ENCODE measurements around the gene GOLGB1.

GOLGB1 gene

DNA sequence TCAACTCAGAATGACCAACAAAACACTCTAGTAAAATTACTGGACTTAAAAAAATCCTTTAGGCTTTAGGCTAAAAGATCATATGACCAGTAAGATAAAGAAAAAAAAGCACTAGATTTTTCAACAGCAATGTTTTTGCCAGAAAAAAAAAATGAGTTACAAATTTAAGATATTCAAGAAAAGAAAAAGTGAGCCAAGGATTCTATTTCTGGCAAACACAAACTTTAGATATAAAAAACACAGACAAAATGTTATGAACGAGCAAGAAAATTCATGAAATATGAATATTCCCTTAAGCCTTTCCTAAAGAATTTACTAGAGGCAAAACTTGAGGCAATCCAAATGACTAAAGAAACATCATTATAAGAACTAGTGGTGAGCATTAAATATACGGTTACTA, 8.6 kb downstream of the GOLGB1 start:
- H3K4me1 ChIP-seq (ENCODE audit: low read length) = 0 out of 2 replicates have a peak, but pooled peaks cover under 1% of the 10 kb centered on the region
- no peak overlapping the region for H3K4me3 ChIP-seq (ENCODE audit: low read length)
- H2AFZ ChIP-seq (ENCODE audit: low read depth, low read length) = no peak overlapping the region
- H3K27me3 ChIP-seq (ENCODE audit: low read depth, low read length) = no peaks in the 10 kb centered on the region
- H3K79me2 ChIP-seq (ENCODE audit: low read length) = peaks cover 29% of the 10 kb centered on the region
- peaks cover 7% of the 10 kb centered on the region for H3K36me3 ChIP-seq (replicated peaks; ENCODE audit: low read depth, low read length)
- no peak for TF ChIP-seq EZH2phosphoT487 (IDR thresholded peaks at IDR 0.05; ENCODE audit: low read depth)
- TF ChIP-seq, protein P1, sequence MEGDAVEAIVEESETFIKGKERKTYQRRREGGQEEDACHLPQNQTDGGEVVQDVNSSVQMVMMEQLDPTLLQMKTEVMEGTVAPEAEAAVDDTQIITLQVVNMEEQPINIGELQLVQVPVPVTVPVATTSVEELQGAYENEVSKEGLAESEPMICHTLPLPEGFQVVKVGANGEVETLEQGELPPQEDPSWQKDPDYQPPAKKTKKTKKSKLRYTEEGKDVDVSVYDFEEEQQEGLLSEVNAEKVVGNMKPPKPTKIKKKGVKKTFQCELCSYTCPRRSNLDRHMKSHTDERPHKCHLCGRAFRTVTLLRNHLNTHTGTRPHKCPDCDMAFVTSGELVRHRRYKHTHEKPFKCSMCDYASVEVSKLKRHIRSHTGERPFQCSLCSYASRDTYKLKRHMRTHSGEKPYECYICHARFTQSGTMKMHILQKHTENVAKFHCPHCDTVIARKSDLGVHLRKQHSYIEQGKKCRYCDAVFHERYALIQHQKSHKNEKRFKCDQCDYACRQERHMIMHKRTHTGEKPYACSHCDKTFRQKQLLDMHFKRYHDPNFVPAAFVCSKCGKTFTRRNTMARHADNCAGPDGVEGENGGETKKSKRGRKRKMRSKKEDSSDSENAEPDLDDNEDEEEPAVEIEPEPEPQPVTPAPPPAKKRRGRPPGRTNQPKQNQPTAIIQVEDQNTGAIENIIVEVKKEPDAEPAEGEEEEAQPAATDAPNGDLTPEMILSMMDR (IDR thresholded peaks at IDR 0.05; ENCODE audit: low read depth, low read length) = no peak
- no peaks in the 10 kb centered on the region for H3K9me3 ChIP-seq (ENCODE audit: insufficient read depth, low read length)
- H3K4me2 ChIP-seq (ENCODE audit: low read length) = no peak overlapping the region
- peaks cover 14% of the 10 kb centered on the region; the same call in 1 of the 2 replicates for H4K20me1 ChIP-seq (ENCODE audit: insufficient read depth, low read length)
- H3K27ac ChIP-seq (ENCODE audit: low read length) = no peak overlapping the region
- H3K9ac ChIP-seq (ENCODE audit: low read length) = no peak overlapping the region

DNA sequence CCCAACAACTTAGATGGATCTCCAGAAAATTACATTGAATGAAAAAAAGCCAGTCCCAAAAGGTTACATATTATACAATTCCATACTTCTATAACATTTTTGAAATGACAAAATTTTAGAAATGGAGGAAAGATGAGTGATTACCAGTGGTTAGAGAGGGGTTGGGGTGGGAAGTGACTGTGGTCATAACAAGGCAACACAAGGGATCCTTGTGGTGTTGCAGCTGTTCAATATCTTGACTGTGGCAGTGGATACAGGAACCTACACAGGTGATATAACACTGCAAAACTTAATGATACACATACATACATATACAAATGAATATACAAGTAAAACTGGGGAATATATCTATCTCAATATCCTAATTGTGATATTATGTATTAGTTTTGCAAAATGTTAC, 9.6 kb downstream of the GOLGB1 start:
- Histone ChIP-seq H2AFZ (ENCODE audit: low read depth, low read length) (no peak overlapping the region), H3K4me2 (ENCODE audit: low read length) (no peak overlapping the region), H3K9ac (ENCODE audit: low read length) (no peak overlapping the region), H3K36me3 (replicated peaks; ENCODE audit: low read depth, low read length) (peaks cover 7% of the 10 kb centered on the region), H3K79me2 (ENCODE audit: low read length) (peaks cover 34% of the 10 kb centered on the region), H3K4me3 (ENCODE audit: low read length) (no peak overlapping the region), H3K27me3 (ENCODE audit: low read depth, low read length) (no peaks in the 10 kb centered on the region), H3K27ac (ENCODE audit: low read length) (no peak overlapping the region), H4K20me1 (ENCODE audit: insufficient read depth, low read length) (peaks cover 16% of the 10 kb centered on the region; the same call in 1 of the 2 replicates), H3K9me3 (ENCODE audit: insufficient read depth, low read length) (no peaks in the 10 kb centered on the region), H3K4me1 (ENCODE audit: low read length) (peaks cover 11% of the 10 kb centered on the region)
- TF ChIP-seq, protein P1 (IDR thresholded peaks at IDR 0.05; ENCODE audit: low read depth, low read length) = no peak
- no peak for TF ChIP-seq EZH2phosphoT487 (IDR thresholded peaks at IDR 0.05; ENCODE audit: low read depth)

- no peaks in the 10 kb centered on the region for H3K27me3 ChIP-seq (ENCODE audit: low read depth, low read length)
- peaks cover 7% of the 10 kb centered on the region for H3K36me3 ChIP-seq (replicated peaks; ENCODE audit: low read depth, low read length)
- no peak overlapping the region for H3K9ac ChIP-seq (ENCODE audit: low read length)
- no peak overlapping the region for H3K4me3 ChIP-seq (ENCODE audit: low read length)
- no peak overlapping the region for H3K4me2 ChIP-seq (ENCODE audit: low read length)
- peaks cover 21% of the 10 kb centered on the region; the same call in 1 of the 2 replicates for H4K20me1 ChIP-seq (ENCODE audit: insufficient read depth, low read length)
- TF ChIP-seq, protein P1 (IDR thresholded peaks at IDR 0.05; ENCODE audit: low read depth, low read length) = no peak
- no peak for TF ChIP-seq EZH2phosphoT487 (IDR thresholded peaks at IDR 0.05; ENCODE audit: low read depth)
- H3K79me2 ChIP-seq (ENCODE audit: low read length) = peaks cover 48% of the 10 kb centered on the region
- no peak overlapping the region for H3K27ac ChIP-seq (ENCODE audit: low read length)
- H2AFZ ChIP-seq (ENCODE audit: low read depth, low read length) = no peak overlapping the region
- peaks cover 14% of the 10 kb centered on the region for H3K4me1 ChIP-seq (ENCODE audit: low read length)
- H3K9me3 ChIP-seq (ENCODE audit: insufficient read depth, low read length) = no peaks in the 10 kb centered on the region
Measured at GRCh38 chr3:121737644-121738043, 11.9 kb downstream of the GOLGB1 start.

- peaks cover 22% of the 10 kb centered on the region; the same call in 1 of the 2 replicates for H4K20me1 ChIP-seq (ENCODE audit: insufficient read depth, low read length)
- H3K27me3 ChIP-seq (ENCODE audit: low read depth, low read length) = no peaks in the 10 kb centered on the region
- H2AFZ ChIP-seq (ENCODE audit: low read depth, low read length) = no peak overlapping the region
- no peak overlapping the region for H3K9ac ChIP-seq (ENCODE audit: low read length)
- H3K27ac ChIP-seq (ENCODE audit: low read length) = no peak overlapping the region
- H3K4me2 ChIP-seq (ENCODE audit: low read length) = no peak overlapping the region
- no peak overlapping the region for H3K4me3 ChIP-seq (ENCODE audit: low read length)
- H3K9me3 ChIP-seq (ENCODE audit: insufficient read depth, low read length) = no peaks in the 10 kb centered on the region
- peaks cover 14% of the 10 kb centered on the region for H3K4me1 ChIP-seq (ENCODE audit: low read length)
- TF ChIP-seq, protein P1 (IDR thresholded peaks at IDR 0.05; ENCODE audit: low read depth, low read length) = no peak
- no peak for TF ChIP-seq EZH2phosphoT487 (IDR thresholded peaks at IDR 0.05; ENCODE audit: low read depth)
- peaks cover 49% of the 10 kb centered on the region for H3K79me2 ChIP-seq (ENCODE audit: low read length)
- H3K36me3 ChIP-seq (replicated peaks; ENCODE audit: low read depth, low read length) = peaks cover 7% of the 10 kb centered on the region
Measured at GRCh38 chr3:121736112-121736511, 13.4 kb downstream of the GOLGB1 start.
